GM23248 (cell line): ENCODE data around the gene STRIT1.
"Not testable (repeated sequence)": the region's sequence is repeated elsewhere in the genome, so short reads cannot be mapped to it uniquely, and the experiment has no call there.

Experiments used
- EZH2 ChIP-seq: fragments of 200-600 bp; sonication (generic); IDR thresholded peaks from 2 replicates; pipeline ENCODE4 v1.6.1; 2018; ENCODE audit warnings: antibody characterized with exemption, mild to moderate bottlenecking; ENCODE audit not compliant: insufficient read depth, poor library complexity, severe bottlenecking
- EZH2phosphoT487 ChIP-seq: fragments of 200-600 bp; sonication (generic); IDR thresholded peaks from 2 replicates; pipeline ENCODE4 v1.6.1; 2018; ENCODE audit warnings: antibody characterized with exemption, moderate library complexity, mild to moderate bottlenecking, low read depth; ENCODE audit not compliant: insufficient read depth

DNA sequence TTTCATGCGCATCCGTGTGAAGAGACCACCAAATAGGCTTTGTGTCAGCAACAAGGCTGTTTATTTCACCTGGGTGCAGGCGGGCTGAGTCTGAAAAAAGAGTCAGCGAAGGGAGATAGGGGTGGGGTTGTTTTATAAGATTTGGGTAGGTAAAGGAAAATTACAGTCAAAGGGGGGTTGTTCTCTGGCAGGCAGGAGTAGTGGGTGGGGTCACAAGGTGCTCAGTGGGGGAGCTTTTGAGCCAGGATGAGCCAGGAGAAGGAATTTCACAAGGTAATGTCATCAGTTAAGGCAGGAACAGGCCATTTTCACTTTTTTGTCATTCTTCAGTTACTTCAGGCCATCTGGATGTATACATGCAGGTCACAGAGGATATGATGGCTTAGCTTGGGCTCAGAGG, 19.0 kb downstream of the STRIT1 start:
- not testable (repeated sequence) for TF ChIP-seq EZH2, EZH2phosphoT487
